HG03565 (cell line): ENCODE data around the gene KCNMA1.
A peak's percentile ranks its signal among the peaks of the same experiment; 100 is the strongest.

ENCODE experiments used
- ATAC-seq: cut with Tn5 transposase; IDR thresholded peaks from one replicate; pipeline ENCODE4 v1.9.1; 2021; ENCODE audit warnings: mild to moderate bottlenecking, moderate library complexity; ENCODE audit not compliant: unreplicated experiment

Gene KCNMA1

DNA sequence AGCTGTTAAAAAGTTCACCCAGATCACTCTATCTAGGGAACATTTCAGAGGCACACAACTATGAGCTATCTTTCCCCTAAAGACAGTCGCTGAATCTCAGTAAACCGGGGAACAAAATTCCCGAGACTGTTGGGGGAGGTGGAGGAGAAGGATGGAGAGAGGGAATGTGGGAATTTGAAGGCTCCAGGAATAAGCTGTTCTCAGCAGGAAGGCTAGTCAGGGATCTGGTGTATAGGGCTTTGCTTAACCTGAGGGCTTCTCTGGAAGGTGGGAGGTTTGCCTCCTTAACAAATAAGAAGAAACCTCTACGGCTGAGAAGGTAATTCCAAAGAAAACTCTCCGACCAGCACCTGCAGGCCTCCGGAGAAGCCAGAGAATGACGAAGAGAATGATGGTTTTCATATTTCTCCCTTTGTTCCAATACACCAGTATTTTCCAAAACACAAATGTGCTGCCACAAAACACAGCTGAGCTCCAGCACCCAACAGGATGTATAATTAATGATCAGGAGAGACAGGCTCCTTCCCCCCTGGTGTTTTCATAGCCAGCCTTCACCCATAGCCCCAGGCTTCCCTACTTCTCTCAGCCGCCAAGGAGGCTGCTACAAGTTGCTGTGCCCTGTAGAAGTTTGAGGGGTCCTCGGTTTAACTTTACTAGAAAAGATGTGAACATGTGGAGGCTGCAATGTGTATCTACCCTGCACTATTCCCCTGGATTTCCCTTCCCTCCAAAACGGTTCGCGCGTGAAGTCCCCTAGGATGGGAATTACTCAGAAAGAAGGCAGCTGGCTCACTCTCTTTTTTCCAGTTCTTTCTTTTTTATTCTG lies 2.0 kb downstream of the KCNMA1 start:
- no peak for ATAC-seq

DNA sequence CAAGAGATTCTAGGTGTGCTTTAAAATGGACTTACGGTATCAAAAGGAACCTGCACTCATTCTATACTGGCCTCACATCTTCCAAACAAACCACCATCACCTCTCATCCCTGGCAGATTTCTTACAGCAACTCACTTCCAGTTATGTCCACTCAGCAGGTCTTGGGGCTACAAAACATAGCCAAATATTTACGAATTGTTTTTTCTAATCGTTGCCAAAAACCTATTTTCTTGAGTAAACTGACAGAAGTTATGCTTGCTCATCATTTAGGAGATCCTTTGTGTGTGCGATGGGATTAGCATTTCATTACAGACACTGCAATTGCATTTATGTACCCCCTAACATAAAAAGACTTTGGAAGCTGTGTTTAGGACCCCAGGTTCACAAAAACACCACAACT lies 2.7 kb downstream of the KCNMA1 start:
- ATAC-seq = no peak

DNA sequence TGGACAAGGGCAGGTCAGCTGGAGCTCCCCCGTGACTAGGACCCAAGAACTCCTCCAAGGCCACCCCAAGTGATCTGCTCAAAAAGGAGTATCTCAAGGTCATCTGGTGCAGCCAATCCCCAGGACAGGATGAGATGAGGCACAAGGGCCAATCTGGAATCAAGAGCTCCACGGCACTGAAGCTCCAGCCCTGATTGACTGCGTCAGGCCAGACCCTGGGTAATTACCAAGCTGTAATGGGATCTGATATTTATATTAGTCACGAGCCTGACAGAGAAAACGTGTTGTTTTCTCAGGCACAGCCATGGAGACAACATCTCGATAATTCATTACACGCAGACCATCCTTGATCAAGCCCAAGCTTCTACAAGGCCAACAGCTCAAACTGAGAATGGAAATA lies 4.2 kb downstream of the KCNMA1 start:
- no peak for ATAC-seq

DNA sequence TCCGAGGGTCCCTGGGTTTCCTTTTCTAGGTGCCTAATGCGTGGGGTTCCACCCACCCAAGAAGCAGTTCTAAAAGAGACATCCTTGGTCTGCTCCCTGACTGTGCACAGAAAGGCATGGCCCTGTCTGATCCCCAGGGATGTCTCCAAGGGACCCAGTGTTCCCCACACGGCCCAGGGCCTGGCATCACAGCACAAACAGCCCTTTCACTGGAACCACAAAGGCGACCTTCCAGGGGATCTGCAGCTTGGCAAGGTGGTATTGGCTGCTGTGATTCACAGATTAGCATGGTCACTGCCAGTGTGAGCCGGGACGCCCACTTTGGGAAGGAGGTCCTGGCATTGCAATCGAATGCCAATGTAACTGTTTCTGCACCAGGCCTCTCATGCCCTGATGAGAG lies 6.4 kb downstream of the KCNMA1 start:
- no peak for ATAC-seq

DNA sequence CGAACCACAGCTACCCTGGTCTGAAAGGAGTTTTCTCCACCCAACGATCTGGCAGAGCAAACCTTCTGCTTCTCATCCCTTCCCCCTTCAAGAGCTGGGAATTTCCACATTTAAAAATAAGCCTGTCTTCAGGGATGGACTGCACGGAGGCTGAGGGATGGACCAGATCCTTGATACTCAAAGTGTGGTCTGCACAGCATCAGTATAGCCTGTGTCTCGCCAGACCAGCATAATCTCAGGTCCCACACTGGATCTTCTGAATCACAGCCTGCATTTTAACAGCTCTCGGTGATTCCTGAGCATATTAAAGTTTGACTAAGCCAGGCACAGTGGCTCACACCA lies 7.1 kb downstream of the KCNMA1 start:
- no peak for ATAC-seq

DNA sequence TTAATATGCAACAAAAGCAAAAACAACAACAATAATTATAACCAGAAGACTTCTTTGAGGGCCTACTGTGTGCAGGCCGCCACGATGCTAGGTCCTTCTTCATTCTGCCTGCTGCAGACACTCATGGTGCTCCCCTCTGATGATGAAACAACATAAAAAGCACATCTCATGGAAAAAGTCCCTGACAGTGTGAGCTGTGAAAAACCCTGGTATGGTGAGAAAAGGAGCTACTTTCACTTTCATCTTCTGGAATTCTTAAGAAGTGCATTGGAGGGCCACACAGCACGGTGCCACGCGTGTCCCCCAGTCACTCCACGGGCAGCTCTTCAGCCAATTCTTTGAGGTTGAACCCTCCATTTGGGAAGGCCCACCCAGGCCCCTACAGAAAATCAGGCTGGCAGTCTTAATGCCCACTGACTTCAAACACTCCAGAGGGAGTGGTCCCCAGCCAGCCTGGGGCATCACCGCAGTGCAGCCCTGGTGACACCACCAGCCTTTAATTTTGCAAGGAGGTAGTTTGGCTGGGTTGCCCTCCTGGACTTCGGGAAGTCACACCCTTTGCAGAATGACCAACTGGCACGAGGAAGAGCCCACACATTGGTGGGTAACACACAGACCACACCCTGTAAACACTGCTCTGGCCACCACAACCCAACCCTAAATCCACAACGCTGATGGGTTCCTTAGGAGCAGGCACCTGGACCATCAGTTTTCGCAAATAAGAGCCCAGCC lies 7.7 kb downstream of the KCNMA1 start:
- no peak for ATAC-seq

DNA sequence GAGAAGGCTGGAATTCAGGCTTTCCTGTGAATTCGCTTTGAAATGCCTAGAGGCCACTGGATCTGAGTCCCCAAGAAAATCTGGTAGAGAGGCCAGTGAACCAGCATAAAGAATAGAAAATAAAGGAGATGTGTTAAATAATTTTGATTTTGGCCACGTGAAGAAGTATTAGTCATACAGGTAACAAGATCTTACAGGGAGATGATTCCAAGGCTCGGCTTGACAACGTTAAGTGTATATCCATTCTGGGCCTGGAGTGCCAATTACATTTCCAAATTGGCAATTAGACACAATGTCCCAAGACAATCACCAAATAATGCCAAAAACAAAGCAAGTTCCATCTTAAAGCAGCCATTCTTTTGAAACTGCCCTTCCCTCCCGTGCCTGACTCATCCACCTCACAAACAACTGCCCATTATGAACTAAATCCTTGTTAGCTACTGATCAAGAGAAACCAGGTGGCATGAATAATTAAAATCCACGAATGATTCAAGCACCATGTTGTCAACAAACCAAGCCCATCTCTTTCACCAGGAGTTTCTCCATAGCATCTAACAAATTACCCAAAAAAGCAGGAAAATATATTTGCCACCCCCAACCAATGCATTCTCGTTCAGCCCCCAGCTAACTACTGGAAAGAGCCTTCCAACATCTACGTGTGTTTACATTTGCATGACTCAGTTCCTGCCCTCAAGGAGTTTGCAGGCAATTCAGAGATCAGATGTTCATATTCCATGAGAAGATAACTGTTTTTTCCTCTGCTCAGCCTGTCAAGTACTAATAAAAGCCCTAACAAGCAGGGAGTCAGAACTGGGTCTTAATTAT lies 8.5 kb downstream of the KCNMA1 start:
- no peak for ATAC-seq

DNA sequence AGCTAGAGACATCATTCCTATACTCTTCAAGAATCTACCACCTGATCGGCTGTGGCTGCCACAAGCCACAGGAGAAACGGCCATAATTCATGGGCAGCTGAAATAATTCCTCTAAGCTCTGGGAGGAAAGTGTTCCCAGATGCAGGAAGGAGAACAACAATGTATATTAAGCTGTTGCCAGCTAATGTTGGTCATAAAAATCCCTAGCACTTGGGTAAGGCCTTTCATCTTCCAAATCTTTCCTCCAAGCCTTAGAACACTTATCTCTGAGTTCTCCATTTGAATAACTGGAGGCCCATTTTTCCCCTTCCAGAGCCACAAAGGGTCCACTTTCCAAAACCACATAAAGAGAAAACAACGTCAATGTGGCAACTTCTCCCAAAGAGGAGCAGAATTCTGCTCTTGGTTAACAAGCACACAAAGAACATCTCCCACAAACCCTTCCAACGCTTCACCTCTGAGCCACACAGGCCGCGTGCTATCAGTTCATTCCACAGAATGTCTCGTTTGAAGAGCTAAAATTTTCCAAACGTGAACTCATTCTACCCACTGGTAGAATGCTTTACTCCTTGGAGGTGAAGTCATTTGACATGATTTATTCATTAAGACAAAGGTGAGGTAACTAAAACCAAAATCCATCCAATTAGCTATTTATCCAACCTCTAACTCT lies 11.2 kb downstream of the KCNMA1 start:
- no peak for ATAC-seq

DNA sequence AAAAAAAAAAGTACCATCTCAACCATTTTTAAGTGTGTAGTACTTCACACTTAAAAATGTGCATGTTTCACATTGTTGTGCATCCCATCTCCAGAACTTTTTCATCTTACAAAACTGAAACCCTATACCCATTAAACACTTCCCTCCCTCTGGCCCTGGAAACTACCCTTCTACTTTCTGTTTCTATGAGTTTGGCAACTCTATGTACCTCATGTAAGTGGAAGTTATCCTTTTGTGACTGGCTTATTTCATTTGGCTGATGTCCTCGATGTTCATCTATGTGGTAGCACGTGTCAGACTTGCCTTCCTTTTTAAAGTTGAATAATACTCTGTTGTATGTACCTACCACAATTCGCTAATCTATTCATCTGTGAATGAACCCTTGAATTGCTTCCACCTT lies 12.2 kb downstream of the KCNMA1 start:
- ATAC-seq = no peak

DNA sequence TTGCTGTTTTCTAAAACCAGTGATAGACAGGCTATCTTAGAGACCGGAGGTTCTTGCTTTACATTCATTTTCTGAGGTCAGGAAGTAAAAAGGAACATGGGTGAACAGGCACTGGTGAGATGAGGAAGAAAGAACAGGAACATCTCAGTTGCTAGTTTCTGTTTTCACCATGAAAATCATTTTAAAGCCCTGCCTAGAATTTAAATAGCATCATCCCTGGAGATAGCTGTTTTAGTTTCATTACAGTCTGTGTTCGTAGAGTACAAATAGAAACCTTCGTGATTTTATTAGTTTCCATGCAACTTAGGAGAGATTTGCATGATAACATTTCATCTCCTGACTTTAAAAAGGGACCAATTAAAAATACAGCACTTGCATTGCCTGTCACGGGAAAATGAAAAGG lies 14.7 kb downstream of the KCNMA1 start:
- peak; percentile 76 for ATAC-seq

DNA sequence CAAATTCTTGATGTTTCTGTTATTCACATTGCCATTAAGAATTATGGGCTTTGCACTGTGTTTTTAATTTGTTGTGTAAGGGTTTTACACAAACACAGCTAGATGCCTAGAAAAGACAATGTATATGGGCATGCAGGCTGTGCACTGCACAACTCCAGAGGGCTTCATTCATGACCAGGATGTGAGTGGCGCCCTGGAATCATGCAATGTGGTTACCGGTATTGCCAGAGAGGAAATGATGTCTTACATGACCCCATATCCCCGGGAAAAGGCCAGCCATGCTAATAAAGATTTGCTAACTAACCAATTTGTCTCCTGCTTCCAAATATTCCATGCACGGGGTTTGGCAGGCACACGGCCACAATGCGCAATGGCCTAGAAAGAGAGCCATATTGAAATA lies 16.9 kb downstream of the KCNMA1 start:
- ATAC-seq = no peak

DNA sequence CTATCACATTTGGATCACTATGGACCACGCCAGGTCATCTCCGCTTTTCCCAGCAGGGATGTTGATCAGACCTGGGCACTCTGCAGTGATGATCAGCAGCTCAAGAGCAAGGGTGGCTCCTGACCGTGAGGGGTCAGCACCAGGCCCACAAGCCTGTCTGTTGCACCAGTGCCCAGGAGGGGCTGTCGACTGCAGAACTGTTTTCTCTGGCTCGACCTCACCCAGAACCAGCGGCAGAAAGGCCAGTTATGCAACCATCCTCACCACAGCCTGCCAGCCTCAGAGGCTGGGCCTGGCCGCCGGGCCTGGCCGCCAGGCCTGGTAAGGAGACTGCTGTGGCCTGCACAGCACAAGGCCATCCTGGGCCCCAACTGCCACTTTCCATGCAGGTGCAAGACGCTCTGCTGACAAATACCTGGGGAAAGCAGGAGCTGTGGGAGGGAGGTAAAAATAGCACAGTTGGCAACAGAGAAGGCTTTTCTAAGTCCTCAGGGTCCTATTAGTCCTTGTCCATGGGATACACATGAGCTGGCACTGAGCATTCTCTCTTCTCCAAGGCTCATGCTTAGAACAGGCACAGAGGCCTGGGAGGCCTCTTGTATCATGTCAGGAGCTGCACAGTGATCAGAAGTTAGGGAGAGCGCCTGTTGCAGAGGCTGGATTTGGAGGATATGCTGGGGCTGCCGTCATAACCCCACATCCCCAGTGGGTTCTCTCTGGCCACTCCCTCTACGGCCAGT lies 17.5 kb downstream of the KCNMA1 start:
- no peak for ATAC-seq

DNA sequence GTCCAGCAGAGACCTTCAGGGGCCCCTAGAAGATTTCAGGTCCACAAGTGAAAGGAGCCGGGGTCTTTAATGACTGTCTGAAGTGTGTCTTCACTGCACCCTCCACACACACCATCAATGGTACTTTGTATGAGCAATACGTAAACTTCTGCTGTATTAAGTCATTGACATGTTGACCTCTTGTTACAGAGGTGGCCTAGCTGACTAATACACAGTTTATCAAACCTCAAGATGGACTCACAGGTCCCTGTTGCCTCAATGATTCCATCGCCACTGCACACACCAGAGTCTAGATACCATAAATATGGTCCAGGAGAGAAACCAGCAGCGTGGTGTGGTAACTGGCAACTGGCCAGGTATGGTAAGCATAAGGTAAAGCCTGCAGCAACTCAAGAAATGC lies 19.5 kb downstream of the KCNMA1 start:
- no peak for ATAC-seq

DNA sequence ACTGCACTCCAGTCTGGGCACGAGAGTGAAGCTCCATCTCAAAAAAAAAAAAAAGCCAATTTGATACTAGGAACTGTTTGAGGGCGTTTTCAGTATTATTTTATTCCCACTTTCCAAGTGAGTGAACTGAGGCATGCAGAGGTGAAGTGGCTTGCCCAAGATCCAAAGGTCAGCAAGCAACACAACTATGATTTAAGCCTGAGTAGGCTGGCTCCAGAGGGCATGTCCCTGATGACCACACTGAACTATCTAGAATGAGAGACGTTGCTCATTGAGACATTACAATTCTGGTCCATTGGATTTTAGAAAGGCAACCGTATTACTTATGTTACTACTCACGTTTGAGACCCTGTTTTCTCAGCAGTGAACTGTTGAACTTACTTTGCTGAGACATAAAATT lies 20.8 kb downstream of the KCNMA1 start:
- no peak for ATAC-seq

DNA sequence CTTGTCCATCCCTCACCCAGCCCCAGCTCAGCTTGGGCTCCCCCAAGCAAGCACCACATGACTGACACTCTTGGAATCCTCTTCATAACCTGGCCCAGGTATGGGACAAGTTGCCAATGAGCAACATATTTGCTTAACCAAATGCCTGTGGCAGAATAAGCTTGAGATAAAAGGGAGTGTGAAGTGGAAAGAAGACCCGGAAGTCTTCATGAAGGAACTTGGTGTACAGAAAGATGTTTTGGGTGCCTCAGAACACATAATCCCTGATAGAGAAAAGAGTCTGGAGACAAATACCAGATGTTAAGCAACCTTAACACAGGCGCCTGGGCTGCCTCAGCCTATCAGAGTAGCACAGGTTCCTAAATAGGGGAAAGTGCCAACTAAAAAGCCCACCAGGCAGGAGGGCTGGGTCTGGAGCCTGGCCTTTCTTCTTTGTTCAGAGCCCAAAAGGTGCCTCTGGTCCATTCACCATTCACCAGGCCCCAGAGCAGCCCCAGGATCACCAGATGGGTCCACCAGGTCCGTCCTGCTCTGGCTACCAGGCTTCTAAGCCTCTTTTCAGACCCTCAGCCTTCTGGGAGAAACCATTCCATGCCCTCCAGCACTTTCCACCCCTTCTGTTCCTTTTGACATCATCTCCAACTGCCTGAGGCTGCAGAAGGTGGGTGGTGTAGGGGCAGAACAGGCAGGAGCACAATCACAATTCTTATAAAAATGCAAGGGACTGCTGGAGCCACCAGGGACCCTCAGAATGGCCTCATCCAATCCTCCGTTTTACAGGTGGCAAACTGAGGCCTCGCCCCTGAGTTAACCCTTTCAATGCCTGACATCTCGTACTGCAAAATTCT lies 22.6 kb downstream of the KCNMA1 start:
- no peak for ATAC-seq

DNA sequence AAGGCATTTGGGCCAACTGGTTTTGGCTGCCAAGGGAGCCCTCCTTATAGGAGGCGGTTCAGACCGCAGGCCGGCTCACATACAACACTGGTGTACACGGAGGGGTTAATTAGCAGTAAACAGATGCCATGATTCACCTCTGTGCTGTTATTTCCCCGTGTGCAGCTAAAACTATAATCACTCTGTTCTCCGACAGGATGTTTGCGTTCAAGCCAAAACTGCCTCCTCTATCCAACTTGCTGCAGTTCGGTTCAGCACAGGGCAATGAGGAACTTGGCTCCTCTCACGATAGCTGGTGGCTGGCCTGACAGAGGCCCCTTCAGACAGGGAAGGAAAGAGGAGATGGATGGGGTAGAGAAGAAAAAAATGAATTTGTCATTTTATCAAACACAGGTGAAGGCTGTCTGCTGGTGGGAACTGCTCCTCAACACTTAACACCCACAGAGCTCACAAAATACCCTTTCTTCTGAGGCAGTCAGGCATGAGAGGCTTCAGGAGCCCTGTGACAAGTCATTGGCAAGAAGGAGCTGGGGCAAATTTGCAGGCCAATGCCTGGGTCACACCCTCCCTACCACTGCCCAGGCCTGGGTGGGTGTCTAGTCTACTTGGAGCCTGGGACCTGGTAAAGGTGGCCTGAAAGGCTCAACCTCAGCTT lies 24.0 kb downstream of the KCNMA1 start:
- ATAC-seq = no peak

DNA sequence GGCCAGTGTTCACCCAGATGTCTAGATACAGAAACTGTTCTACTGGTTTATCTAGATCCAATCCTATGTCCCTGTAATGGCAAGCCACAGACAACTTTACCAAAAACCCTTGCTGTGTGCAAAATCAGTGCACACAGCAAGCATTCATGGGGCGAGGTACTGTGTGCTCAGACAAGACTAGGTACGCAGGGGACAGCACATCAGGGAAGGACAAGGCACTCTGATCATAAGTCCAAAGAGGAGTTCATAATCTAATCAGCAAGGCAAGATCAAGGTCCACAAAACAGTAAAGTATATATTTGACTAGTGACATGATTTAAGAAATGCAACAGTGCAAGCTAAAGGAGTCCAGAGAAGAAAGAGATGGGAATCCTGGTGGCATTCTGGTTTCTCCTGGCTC lies 25.9 kb downstream of the KCNMA1 start:
- ATAC-seq = no peak

DNA sequence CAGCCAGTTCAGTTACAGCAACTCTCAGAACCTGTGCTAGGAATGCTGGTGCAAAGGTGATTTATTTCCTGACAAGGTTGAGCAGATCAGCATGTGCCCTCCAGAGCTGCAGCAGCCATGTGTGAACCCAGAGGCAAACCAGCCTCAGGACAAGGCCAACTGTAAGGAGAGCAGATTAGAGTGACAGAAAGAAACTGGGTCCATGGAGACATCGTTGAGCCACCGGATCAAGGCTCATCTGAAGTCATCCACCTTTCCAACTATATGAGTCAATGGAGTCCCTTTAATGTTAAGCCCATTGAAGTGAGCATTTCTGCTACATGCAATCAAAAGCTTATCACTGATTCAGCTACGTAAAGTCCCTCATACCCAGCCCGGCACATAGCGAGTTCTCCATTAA lies 26.4 kb downstream of the KCNMA1 start:
- ATAC-seq = no peak

DNA sequence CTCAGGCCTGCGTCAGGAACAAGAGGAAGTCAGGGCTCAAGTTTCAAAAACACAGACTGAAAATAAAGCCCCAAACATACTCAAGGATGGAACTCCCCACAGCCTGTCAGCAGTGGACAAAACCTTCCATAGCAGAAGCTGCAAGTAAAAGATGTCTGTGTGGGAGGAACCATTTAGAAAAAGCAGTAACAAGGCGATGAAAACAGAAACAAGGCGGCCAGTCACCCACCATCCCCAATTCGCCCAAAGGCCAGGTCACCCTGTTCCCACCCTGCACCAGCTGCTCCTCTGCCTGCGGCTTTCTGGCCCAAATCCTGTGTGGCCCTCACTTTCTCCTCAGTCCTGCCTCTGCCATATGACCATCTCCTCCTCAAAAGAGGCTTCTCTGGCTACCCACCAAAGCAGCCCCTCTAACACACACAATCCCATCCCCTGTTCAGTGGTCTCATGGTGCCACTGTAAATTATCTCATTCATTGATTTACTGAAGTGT lies 27.8 kb downstream of the KCNMA1 start:
- ATAC-seq = no peak
